LNCaP clone FGC (cell line): ENCODE results near the gene MAP1LC3A.

Experiments used
- DNase-seq: peaks from one replicate; pipeline ENCODE4 v3.0.0-alpha.2; 2011; ENCODE audit warnings: low read depth
- H3K4me3 ChIP-seq: 2 replicates; pipeline ENCODE4 v1.5.1; 2011; ENCODE audit warnings: mild to moderate bottlenecking, low read depth, low read length, control low read depth
- CTCF ChIP-seq: IDR thresholded peaks from 2 replicates; pipeline ENCODE4 v1.5.1; 2012; ENCODE audit warnings: mild to moderate bottlenecking; ENCODE audit not compliant: control insufficient read depth, insufficient read depth; ENCODE audit errors: extremely low read depth

Gene MAP1LC3A

DNA sequence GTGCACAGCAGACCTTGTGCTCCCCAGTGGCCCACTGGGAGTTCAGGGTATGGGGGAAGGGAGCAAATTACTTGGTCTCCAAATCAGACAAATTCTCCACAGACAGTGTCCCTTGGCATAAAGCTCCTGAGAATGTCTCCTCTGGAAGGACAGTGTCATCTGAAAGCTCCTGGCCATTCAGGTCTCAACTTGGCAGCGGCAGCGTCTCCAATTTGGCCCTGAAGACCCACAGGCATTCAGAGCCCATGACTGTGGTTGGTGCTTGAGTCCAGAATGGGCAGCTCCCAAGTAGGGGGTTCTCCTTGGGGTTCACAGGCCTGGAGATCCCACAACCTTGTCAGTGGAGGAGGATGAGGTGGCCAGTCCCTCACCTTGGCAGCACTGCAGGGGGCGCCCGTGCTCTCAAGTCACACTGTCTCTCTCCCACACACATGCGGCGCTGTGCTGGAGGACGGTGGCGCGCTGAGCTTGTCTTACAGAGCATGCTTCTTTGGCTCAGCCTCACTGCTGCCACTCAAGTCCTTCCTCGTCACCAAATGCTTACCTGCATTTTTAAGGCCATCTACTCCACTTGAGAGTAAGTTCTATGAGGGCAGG, 21.6 kb upstream of the MAP1LC3A start:
- no peak for DNase-seq
- H3K4me3 ChIP-seq, result no peak overlapping the region
- TF ChIP-seq CTCF, result peak; percentile 24; the same call in 1 of the 2 replicates

GRCh38 chr20:34537651-34538050, 20.9 kb upstream of the MAP1LC3A start:
- no peak overlapping the region for H3K4me3 ChIP-seq
- DNase-seq, result no peak
- TF ChIP-seq CTCF, result no peak

GRCh38 chr20:34538671-34539123, 19.8 kb upstream of the MAP1LC3A start:
- no peak overlapping the region for H3K4me3 ChIP-seq
- TF ChIP-seq CTCF, result peak; percentile 75
- DNase-seq, result no peak

- TF ChIP-seq CTCF, result no peak
- no peak for DNase-seq
- no peak overlapping the region for H3K4me3 ChIP-seq
Measured at GRCh38 chr20:34539756-34540155, 18.8 kb upstream of the MAP1LC3A start.

DNA sequence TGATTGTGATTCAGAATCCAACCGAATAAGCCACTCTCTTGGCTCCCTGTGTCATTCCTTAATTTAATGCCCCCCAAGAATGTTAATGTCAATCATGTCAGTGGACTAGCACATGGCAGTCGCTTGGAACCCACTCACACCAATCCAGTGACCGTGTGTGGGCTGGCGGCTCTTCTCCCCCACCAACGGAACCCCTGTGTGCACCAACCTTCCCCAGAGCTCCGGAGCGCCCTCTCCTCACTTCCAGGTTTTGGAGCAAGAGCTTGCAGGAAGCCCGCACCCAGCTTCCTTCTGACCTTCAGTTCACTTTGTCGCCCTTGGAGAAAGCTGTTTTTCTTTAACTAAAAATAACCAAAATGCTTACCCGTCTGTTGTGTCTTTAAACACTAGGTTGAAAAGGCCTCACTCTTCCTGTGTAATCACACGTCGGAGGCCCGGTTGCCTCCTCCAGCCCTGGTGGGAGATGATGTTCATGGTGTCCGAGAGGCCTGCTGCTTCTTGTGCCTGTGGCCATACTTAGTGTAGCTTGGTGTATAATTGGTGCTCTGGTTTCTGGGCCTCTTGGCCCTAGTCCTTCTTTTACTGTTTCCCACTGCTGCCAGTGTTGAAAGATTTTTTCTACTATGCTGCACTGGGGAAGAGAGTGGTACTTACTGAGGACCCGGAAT, 17.8 kb upstream of the MAP1LC3A start:
- TF ChIP-seq CTCF, result no peak
- no peak overlapping the region for H3K4me3 ChIP-seq
- DNase-seq, result no peak

GRCh38 chr20:34541264-34541901, 17.1 kb upstream of the MAP1LC3A start:
- DNase-seq, result no peak
- TF ChIP-seq CTCF, result no peak
- H3K4me3 ChIP-seq, result no peak overlapping the region
